OCI-LY7 (cell line): Measurements from ENCODE around the gene BLVRB. TPM values are rescaled to one million over a fixed set of nuclear protein-coding genes. Genes with fewer than 3 reads are reported as not detected.
A peak's percentile ranks its signal among the peaks of the same experiment; 100 is the strongest.

Experiments
- BruUV-seq: library from RNA; stranded (reverse); fragments of 400-500 nt; replicated peaks from 2 replicates; lab custom pipeline; 2021; lab: Mats Ljungman, UMichigan
- CTCF ChIA-PET: fragments of 300-600 bp; sonication (Branson Sonifier 250); formaldehyde crosslinking; loops from one replicate; lab custom pipeline; 2022; ENCODE audit warnings: antibody characterized with exemption; ENCODE audit not compliant: unreplicated experiment; lab: Charles Lee
- POLR2A ChIA-PET: fragments of 300-600 bp; sonication (Branson Sonifier 250); formaldehyde crosslinking; loops from one replicate; lab custom pipeline; 2022; ENCODE audit warnings: antibody characterized with exemption; lab: Charles Lee
- DNase-seq: peaks from one replicate; pipeline ENCODE4 v3.0.0-alpha.2; 2015; ENCODE audit warnings: low spot score
- H2AFZ ChIP-seq: fragments of 200-600 bp; sonication (generic), shearing (Covaris generic); 2 replicates; pipeline ENCODE4 v1.6.1; 2014; ENCODE audit warnings: mild to moderate bottlenecking, antibody characterized with exemption, low read length, moderate library complexity
- H3K27ac ChIP-seq: fragments of 200-600 bp; sonication (generic); 2 replicates; pipeline ENCODE4 v1.5.1; 2014; ENCODE audit warnings: mixed run types, low read depth, mild to moderate bottlenecking, moderate library complexity, low read length, inconsistent platforms; ENCODE audit not compliant: poor library complexity, severe bottlenecking
- H3K36me3 ChIP-seq: fragments of 200-600 bp; sonication (generic); 2 replicates; pipeline ENCODE4 v1.6.1; 2014; ENCODE audit warnings: mild to moderate bottlenecking, antibody characterized with exemption, low read length, moderate library complexity, mixed read lengths; ENCODE audit not compliant: insufficient read depth
- H3K4me1 ChIP-seq: fragments of 200-600 bp; sonication (generic); 2 replicates; pipeline ENCODE4 v1.5.1; 2014; ENCODE audit warnings: mild to moderate bottlenecking, low read length; ENCODE audit not compliant: insufficient read depth, poor library complexity, severe bottlenecking
- H3K4me2 ChIP-seq: fragments of 200-600 bp; sonication (generic); 2 replicates; pipeline ENCODE4 v1.6.1; 2014; ENCODE audit warnings: mild to moderate bottlenecking, low read length
- H3K4me3 ChIP-seq: fragments of 200-600 bp; sonication (generic); 2 replicates; pipeline ENCODE4 v1.5.1; 2014; ENCODE audit warnings: mild to moderate bottlenecking, low read depth, low read length; ENCODE audit not compliant: poor library complexity, severe bottlenecking
- H3K79me2 ChIP-seq: fragments of 200-600 bp; sonication (generic); 2 replicates; pipeline ENCODE4 v1.6.1; 2016; ENCODE audit warnings: low read depth, mild to moderate bottlenecking, low read length, moderate library complexity, mixed read lengths; ENCODE audit not compliant: insufficient read depth
- H3K9me2 ChIP-seq: fragments of 200-600 bp; sonication (generic); 2 replicates; pipeline ENCODE4 v1.6.1; 2016; ENCODE audit warnings: mild to moderate bottlenecking, low read length, mixed read lengths; ENCODE audit not compliant: insufficient read depth
- H3K9me3 ChIP-seq: fragments of 200-600 bp; sonication (generic); 2 replicates; pipeline ENCODE4 v1.6.1; 2014; ENCODE audit warnings: mild to moderate bottlenecking, mixed run types, low read length, mixed read lengths
- H4K20me1 ChIP-seq: fragments of 200-600 bp; sonication (generic); 2 replicates; pipeline ENCODE4 v1.6.1; 2014; ENCODE audit warnings: mild to moderate bottlenecking, antibody characterized with exemption, low read length, moderate library complexity, mixed read lengths; ENCODE audit not compliant: insufficient read depth
- CTCF ChIP-seq: fragments of 200-600 bp; sonication (generic); conservative IDR thresholded peaks from 2 replicates; pipeline ENCODE4 v1.5.1; 2014; ENCODE audit warnings: mild to moderate bottlenecking, antibody characterized with exemption, low read length, moderate library complexity, mixed read lengths
- EZH2phosphoT487 ChIP-seq: fragments of 200-600 bp; sonication (generic); IDR thresholded peaks from 2 replicates; pipeline ENCODE4 v1.6.1; 2018; ENCODE audit warnings: low read depth, borderline replicate concordance, mild to moderate bottlenecking, mixed run types, antibody characterized with exemption, low read length, moderate library complexity, mixed read lengths
- intact Hi-C: fragments of 100-400 bp; cut with micrococcal nuclease; formaldehyde crosslinking; loops from one replicate; pipeline ENCODE4 v1.10.0; 2022; ENCODE audit not compliant: unreplicated experiment
- total RNA-seq, 2 experiments: library from RNA; depleted of rRNA in 1 of 2; stranded (reverse); fragments of >200 nt in 1 of 2; shearing (Covaris generic) in 1 of 2; gene quantifications; 2 replicates each; pipeline ENCODE4 v1.2.3, GENCODE V29; 2014 to 2022

BLVRB gene
- total RNA-seq, 2 experiments from 2014 or later = 45.0 to 48.5 TPM

- TF ChIP-seq CTCF (no peak), EZH2phosphoT487 (no peak)
- intact Hi-C loops = no loop called here
- no peaks in the 10 kb centered on the region for H3K9me2 ChIP-seq
- no peaks in the 10 kb centered on the region for H4K20me1 ChIP-seq
- no peak for DNase-seq
- H3K4me2 ChIP-seq = no peak overlapping the region
- no peaks in the 10 kb centered on the region for H3K79me2 ChIP-seq
- CTCF ChIA-PET = no interaction called here
- no peaks in the 10 kb centered on the region for H3K9me3 ChIP-seq
- POLR2A ChIA-PET = no interaction called here
- no peaks in the 10 kb centered on the region for H3K36me3 ChIP-seq
- H2AFZ ChIP-seq = no peak overlapping the region
- no peak overlapping the region for H3K27ac ChIP-seq
- BruUV-seq = no TSS peak
- H3K4me1 ChIP-seq = no peaks in the 10 kb centered on the region
- H3K4me3 ChIP-seq = no peak overlapping the region
These were observed 37.8 kb upstream of the BLVRB start for GRCh38 chr19:40503320-40503695.

- no peak overlapping the region for H3K4me3 ChIP-seq
- no peak overlapping the region for H3K27ac ChIP-seq
- H2AFZ ChIP-seq = no peak overlapping the region
- H3K9me3 ChIP-seq = no peaks in the 10 kb centered on the region
- no peaks in the 10 kb centered on the region for H3K36me3 ChIP-seq
- H3K4me1 ChIP-seq = no peaks in the 10 kb centered on the region
- H3K79me2 ChIP-seq = no peaks in the 10 kb centered on the region
- POLR2A ChIA-PET = no interaction called here
- H4K20me1 ChIP-seq = no peaks in the 10 kb centered on the region
- CTCF ChIA-PET = no interaction called here
- H3K4me2 ChIP-seq = no peak overlapping the region
- intact Hi-C loops = no loop called here
- H3K9me2 ChIP-seq = no peaks in the 10 kb centered on the region
- DNase-seq = no peak
- TF ChIP-seq EZH2phosphoT487 (no peak), CTCF (0 out of 2 replicates have a peak, but pooled peaks have one; percentile 21)
- BruUV-seq = no TSS peak
These were observed 37.2 kb upstream of the BLVRB start for GRCh38 chr19:40502647-40503319.

- no TSS peak for BruUV-seq
- intact Hi-C loops = no loop called here
- Histone ChIP-seq H3K36me3 (no peaks in the 10 kb centered on the region), H3K4me2 (no peak overlapping the region), H3K4me3 (no peak overlapping the region), H4K20me1 (no peaks in the 10 kb centered on the region), H2AFZ (no peak overlapping the region), H3K79me2 (no peaks in the 10 kb centered on the region), H3K9me2 (no peaks in the 10 kb centered on the region), H3K4me1 (no peaks in the 10 kb centered on the region), H3K9me3 (no peaks in the 10 kb centered on the region), H3K27ac (no peak overlapping the region)
- CTCF ChIA-PET = no interaction called here
- POLR2A ChIA-PET = interaction anchor here (0.6 to 0.7 kb wide), 2 partner anchors 10 to 47 kb away, joined by 3 to 4 read pairs; no protein-coding TSS in a partner anchor
- DNase-seq = no peak
- no peak for TF ChIP-seq CTCF
- no peak for TF ChIP-seq EZH2phosphoT487
These were observed 36.5 kb upstream of the BLVRB start for GRCh38 chr19:40502081-40502480.
